ENCODE results near the gene R3HDM2. TPM values are rescaled to one million over a fixed set of nuclear protein-coding genes. Genes with fewer than 3 reads are reported as not detected.
"Not testable (repeated sequence)": the region's sequence is repeated elsewhere in the genome, so short reads cannot be mapped to it uniquely, and the experiment has no call there.

Gene R3HDM2
- total RNA-seq, 2 experiments from 2014 or later: 70.2 to 71.5 TPM

DNA sequence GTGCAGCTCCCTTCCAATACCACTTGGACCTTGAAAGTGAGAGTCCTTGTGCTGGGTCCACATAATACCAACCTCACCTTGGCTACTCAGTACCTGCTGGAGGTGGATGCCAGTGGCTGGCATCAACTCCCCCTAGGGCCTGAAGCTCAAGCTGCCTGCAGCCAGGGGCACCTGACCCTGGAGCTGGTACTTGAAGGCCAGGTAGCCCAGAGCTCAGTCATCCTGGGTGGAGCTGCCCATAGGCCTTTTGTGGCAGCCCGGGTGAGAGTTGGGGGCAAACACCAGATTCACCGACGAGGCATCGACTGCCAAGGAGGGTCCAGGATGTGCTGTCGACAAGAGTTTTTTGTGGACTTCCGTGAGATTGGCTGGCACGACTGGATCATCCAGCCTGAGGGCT lies 18.5 kb upstream of the R3HDM2 start:
- Mint-ChIP-seq H3K36me3 (ENCODE audit: low read depth) (no peaks in the 10 kb centered on the region), H3K27ac (no peak overlapping the region), H3K4me3 (no peak overlapping the region), H3K9me3 (no peaks in the 10 kb centered on the region), H3K27me3 (peaks cover 3% of the 10 kb centered on the region), H3K4me1 (peaks cover 8% of the 10 kb centered on the region)
- ChIA-PET CTCF (interaction anchor here (1.8 kb wide), 1 partner anchor 10 kb away, joined by 5 read pairs; no protein-coding TSS in a partner anchor), POLR2A (no interaction called here)
- no peak for DNase-seq

DNA sequence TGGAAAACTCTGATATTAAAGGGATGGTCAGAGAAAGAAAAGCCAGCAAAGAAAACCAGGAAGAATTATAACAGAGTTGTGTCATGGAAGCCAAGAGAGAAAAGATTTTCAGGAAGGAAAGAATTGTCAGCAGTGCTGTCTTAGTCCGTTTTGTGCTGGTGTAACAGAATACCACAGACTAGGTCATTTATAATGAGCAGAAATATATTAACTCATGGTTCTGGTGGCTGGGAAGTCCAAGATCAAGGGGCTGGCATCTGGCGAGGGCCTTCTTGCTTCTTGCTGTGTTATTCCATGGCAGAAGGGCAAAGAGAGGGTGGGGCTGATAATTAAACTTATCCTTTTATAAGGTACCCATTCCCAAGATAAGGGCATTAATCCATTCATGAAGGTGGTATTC lies 17.8 kb upstream of the R3HDM2 start:
- POLR2A ChIA-PET: no interaction called here
- Mint-ChIP-seq H3K9me3 (no peaks in the 10 kb centered on the region), H3K36me3 (ENCODE audit: low read depth) (no peaks in the 10 kb centered on the region), H3K4me1 (peaks cover 7% of the 10 kb centered on the region), H3K27ac (no peak overlapping the region), H3K27me3 (peaks cover 3% of the 10 kb centered on the region), H3K4me3 (no peak overlapping the region)
- CTCF ChIA-PET: interaction anchor here (1.8 kb wide), 1 partner anchor 10 kb away, joined by 5 read pairs; no protein-coding TSS in a partner anchor
- no peak for DNase-seq

GRCh38 chr12:57446292-57446960 lies 15.6 kb upstream of the R3HDM2 start:
- Mint-ChIP-seq H3K36me3 (ENCODE audit: low read depth) (no peaks in the 10 kb centered on the region), H3K27me3 (peaks cover 2% of the 10 kb centered on the region), H3K4me3 (no peak overlapping the region), H3K27ac (no peak overlapping the region), H3K9me3 (peaks cover 7% of the 10 kb centered on the region), H3K4me1 (peaks cover 3% of the 10 kb centered on the region)
- DNase-seq: no peak
- ChIA-PET CTCF (interaction anchor here (0.6 to 1.7 kb wide), 3 partner anchors 12 to 26 kb away, joined by 3 to 4 read pairs (median 3); partner anchors contain the start of gene GLI1), POLR2A (no interaction called here)

DNA sequence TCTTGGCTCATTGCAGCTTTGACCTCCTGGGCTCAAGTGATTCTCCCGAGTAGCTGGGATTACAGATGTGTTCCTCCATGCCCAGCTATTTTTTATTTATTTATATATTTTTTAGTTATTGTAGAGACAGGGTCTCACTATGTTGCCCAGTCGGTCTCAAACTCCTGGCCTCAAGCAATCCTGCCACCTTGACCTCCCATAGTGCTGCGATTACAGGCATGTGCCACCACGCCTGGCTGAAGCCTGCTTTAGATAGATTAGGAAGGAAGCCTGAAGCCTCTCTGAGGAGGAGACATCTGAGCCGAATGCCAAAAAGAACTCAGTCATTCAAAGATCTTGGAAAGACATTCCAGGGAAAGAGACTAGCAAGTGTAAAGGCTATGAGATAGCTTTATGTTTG lies 13.9 kb upstream of the R3HDM2 start:
- Mint-ChIP-seq H3K27ac (no peak overlapping the region), H3K36me3 (ENCODE audit: low read depth) (peaks cover 4% of the 10 kb centered on the region), H3K4me1 (peaks cover 3% of the 10 kb centered on the region), H3K9me3 (peaks cover 11% of the 10 kb centered on the region), H3K4me3 (no peak overlapping the region), H3K27me3 (peaks cover 6% of the 10 kb centered on the region)
- no peak for DNase-seq
- ChIA-PET POLR2A (interaction anchor here (1.0 kb wide), 1 partner anchor 15 kb away, joined by 5 read pairs; no protein-coding TSS in a partner anchor), CTCF (interaction anchor here (0.9 to 1.5 kb wide), 2 partner anchors 14 kb away, joined by 3 to 7 read pairs; no protein-coding TSS in a partner anchor)

DNA sequence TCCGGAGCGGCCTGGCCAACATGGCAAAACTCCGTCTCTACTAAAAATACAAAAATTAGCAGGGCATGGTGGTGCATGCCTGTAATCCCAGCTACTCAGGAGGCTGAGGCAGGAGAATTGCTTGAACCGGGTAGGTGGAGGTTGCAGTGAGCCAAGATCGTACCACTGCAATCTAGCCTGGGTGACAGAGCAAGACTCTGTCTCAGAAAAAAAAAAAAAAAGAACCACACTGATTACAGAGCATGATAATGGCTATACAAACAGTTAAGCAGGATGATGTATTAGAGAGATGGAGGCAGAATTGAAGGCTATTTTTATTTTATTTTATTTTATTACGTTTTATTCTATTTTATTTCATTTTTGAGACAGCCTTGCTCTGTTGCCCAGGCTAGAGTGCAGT lies 13.5 kb upstream of the R3HDM2 start:
- not testable (repeated sequence) for DNase-seq; H3K27ac Mint-ChIP-seq; H3K27me3 Mint-ChIP-seq; H3K36me3 Mint-ChIP-seq (ENCODE audit: low read depth); H3K4me3 Mint-ChIP-seq; H3K4me1 Mint-ChIP-seq
- ChIA-PET POLR2A (interaction anchor here (1.0 kb wide), 1 partner anchor 14 kb away, joined by 5 read pairs; no protein-coding TSS in a partner anchor), CTCF (interaction anchor here (1.5 kb wide), 1 partner anchor 14 kb away, joined by 7 read pairs; no protein-coding TSS in a partner anchor)
- peaks cover 11% of the 10 kb centered on the region for H3K9me3 Mint-ChIP-seq

DNA sequence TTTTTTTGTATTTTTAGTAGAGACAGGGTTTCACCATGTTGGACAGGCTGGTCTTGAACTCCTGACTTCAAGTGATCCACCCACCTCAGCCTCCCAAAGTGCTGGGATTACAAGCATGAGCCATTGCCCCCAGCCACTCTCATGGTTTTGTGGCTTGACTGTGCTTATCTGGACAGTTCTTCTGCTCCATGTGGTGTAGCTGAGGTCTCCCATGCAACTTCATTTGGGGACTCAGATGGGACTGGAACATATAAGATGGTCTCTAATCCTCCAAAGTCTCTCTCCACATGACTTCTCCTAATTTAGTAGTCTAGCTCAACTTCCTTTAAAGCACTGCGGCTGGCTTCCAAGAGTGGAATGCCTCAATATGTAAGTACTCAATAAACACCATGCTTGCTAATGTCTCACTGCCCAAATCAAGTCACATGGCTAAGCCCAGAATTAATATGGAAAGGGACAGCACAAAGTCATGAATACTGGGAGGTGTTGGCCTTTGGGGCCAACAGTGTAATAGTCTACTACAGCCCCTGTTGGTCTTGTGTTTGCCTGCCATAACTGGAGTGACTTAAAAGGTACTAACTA lies 11.1 kb upstream of the R3HDM2 start:
- Mint-ChIP-seq H3K4me1 (peaks cover 3% of the 10 kb centered on the region), H3K36me3 (ENCODE audit: low read depth) (peaks cover 4% of the 10 kb centered on the region), H3K9me3 (peaks cover 11% of the 10 kb centered on the region), H3K27me3 (peaks cover 11% of the 10 kb centered on the region), H3K4me3 (no peak overlapping the region), H3K27ac (no peak overlapping the region)
- CTCF ChIA-PET: interaction anchor here (0.9 to 3.1 kb wide), 3 partner anchors 11 to 17 kb away, joined by 5 to 13 read pairs (median 6); partner anchors contain the start of gene GLI1
- POLR2A ChIA-PET: no interaction called here
- no peak for DNase-seq

GRCh38 chr12:57441393-57441792 lies 10.6 kb upstream of the R3HDM2 start:
- H3K4me1 Mint-ChIP-seq; H3K4me3 Mint-ChIP-seq; DNase-seq; H3K36me3 Mint-ChIP-seq (ENCODE audit: low read depth); H3K27ac Mint-ChIP-seq; POLR2A ChIA-PET: not testable (repeated sequence)
- CTCF ChIA-PET: interaction anchor here (0.9 to 3.1 kb wide), 2 partner anchors 11 to 18 kb away, joined by 5 to 13 read pairs; partner anchors contain the start of gene GLI1
- Mint-ChIP-seq H3K27me3 (peaks cover 11% of the 10 kb centered on the region), H3K9me3 (peaks cover 11% of the 10 kb centered on the region)

DNA sequence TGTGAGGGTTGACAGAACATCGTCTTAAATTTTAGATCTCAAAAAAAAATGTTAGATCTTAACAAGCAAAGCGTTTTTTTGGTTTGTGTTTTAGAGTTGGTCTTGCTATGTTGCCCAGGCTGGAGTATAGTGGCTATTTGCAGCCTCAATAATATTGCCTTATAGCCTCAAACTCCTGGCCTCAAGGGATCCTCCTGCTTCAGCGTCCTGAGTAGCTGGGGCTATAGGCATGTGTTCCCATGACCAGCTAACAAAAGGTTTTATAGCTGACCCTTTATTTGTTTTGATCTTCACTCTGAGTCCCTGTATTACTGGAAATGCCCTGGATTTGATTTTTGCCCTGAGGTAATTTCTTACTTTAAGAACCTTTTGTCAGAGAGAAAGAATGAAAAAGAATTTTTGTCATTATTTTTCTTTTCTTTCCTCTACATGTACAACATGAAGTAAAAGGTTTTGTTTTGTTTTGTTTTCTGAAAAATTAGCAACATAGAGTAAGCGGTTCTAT lies 9.0 kb upstream of the R3HDM2 start:
- ChIA-PET POLR2A (no interaction called here), CTCF (interaction anchor here (3.1 kb wide), 1 partner anchor 13 kb away, joined by 13 read pairs; no protein-coding TSS in a partner anchor)
- no peak for DNase-seq
- Mint-ChIP-seq H3K4me1 (peaks cover 6% of the 10 kb centered on the region), H3K36me3 (ENCODE audit: low read depth) (peaks cover 4% of the 10 kb centered on the region), H3K9me3 (peaks cover 11% of the 10 kb centered on the region), H3K27ac (no peak overlapping the region), H3K27me3 (peaks cover 10% of the 10 kb centered on the region), H3K4me3 (no peak overlapping the region)

DNA sequence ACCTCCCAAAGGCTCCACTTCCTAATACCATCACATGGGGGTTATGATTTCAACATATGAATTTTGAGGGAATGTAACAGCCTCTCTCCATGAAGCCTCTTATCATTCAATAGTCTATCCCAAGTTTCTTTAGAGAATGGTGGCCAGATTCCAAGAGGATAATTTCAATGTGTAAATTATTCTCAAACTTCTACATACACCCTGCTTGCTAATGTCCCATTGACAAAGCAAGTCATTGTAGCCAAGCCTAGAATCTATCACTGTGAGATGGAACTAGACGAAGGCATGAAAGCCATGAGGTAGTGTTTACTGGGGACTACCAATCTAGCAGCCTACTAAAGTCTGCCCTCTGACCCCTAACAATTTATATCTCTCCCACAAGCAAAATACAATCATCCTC lies 7.6 kb upstream of the R3HDM2 start:
- H3K4me3 Mint-ChIP-seq: no peak overlapping the region
- H3K36me3 Mint-ChIP-seq (ENCODE audit: low read depth): peaks cover 4% of the 10 kb centered on the region
- peaks cover 11% of the 10 kb centered on the region for H3K9me3 Mint-ChIP-seq
- peaks cover 10% of the 10 kb centered on the region for H3K27me3 Mint-ChIP-seq
- H3K4me1 Mint-ChIP-seq: peaks cover 6% of the 10 kb centered on the region
- DNase-seq: no peak
- CTCF ChIA-PET: interaction anchor here (0.6 to 1.0 kb wide), 2 partner anchors 14 to 131 kb away, joined by 3 to 4 read pairs; no protein-coding TSS in a partner anchor
- POLR2A ChIA-PET: interaction anchor here (0.6 kb wide), 1 partner anchor 28 kb away, joined by 4 read pairs; no protein-coding TSS in a partner anchor
- no peak overlapping the region for H3K27ac Mint-ChIP-seq

DNA sequence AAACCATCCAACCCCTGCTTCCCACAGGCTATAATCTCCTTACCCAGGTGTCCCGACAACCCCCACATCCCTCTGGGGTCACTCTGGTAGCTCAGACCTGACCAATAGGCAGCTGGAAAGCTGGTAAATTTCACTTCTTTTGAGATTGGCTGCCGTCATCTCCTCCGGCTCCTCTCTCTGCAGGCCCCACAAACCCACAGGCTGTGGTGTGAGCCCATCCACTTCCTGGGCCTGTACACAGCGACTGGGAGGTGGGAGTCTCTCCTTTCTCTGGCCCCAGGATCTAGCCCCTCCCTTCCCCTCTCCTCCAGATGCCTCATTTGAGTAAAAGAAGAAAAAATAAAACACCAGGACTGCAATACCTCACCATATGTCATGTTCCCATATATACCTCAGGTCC lies 4.5 kb upstream of the R3HDM2 start:
- Mint-ChIP-seq H3K4me1 (peaks cover 17% of the 10 kb centered on the region), H3K27me3 (peaks cover 5% of the 10 kb centered on the region), H3K27ac (peak overlapping the region; percentile 63), H3K4me3 (peak overlapping the region; percentile 30), H3K36me3 (ENCODE audit: low read depth) (no peaks in the 10 kb centered on the region), H3K9me3 (no peaks in the 10 kb centered on the region)
- peak; percentile 39 for DNase-seq
- ChIA-PET POLR2A (interaction anchor here (1.4 kb wide), 1 partner anchor 710 kb away, joined by 4 read pairs; the partner anchor contains the start of gene NACA), CTCF (interaction anchor here (1.0 to 1.9 kb wide), 5 partner anchors 18 to 192 kb away, joined by 3 to 12 read pairs (median 3); partner anchors contain the start of genes ARHGAP9, DCTN2 and INHBE)

DNA sequence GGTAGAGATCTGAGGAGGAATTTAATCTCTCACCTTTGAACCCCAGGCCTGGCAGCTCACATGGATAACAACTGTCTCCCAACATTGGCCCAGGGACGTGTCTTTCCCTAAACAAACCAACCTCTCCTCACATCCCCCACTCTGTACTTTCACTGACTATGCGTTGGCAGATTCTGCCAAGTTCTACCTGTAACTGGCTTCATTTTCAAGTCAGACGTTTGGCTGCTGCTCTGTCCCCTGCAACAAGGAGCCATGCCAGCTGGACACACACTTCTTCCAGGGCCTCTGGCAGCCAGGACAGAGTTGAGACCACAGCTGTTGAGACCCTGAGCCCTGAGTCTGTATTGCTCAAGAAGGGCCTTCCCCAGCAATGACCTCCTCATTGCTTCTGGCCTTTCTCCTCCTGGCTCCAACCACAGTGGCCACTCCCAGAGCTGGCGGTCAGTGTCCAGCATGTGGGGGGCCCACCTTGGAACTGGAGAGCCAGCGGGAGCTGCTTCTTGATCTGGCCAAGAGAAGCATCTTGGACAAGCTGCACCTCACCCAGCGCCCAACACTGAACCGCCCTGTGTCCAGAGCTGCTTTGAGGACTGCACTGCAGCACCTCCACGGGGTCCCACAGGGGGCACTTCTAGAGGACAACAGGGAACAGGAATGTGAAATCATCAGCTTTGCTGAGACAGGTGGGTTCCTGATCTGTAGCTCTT lies 3.8 kb upstream of the R3HDM2 start, which contains the start of gene INHBC:
TSS of gene INHBC (plus strand) at position 268 of the 707 bp plus-strand sequence. CDS start at position 371, 103 bp downstream.
- DNase-seq: no peak
- peak within 1 kb of the TSS; percentile 30 for H3K4me3 Mint-ChIP-seq
- H3K27ac Mint-ChIP-seq: peak within 1 kb of the TSS; percentile 63
- no peaks in the 10 kb centered on the region for H3K9me3 Mint-ChIP-seq
- CTCF ChIA-PET: interaction anchor here (1.0 to 3.5 kb wide), 6 partner anchors 19 to 191 kb away, joined by 3 to 17 read pairs (median 4); partner anchors contain the start of genes ARHGAP9, DCTN2, GLI1 and INHBE
- POLR2A ChIA-PET: interaction anchor here (1.4 kb wide), 1 partner anchor 709 kb away, joined by 4 read pairs; the partner anchor contains the start of gene NACA
- peaks cover 5% of the 10 kb centered on the region for H3K27me3 Mint-ChIP-seq
- H3K4me1 Mint-ChIP-seq: peaks cover 22% of the 10 kb centered on the region
- peaks cover 4% of the 10 kb centered on the region for H3K36me3 Mint-ChIP-seq (ENCODE audit: low read depth)

- Mint-ChIP-seq H3K4me1 (peaks cover 31% of the 10 kb centered on the region), H3K27me3 (peaks cover under 1% of the 10 kb centered on the region), H3K4me3 (no peak overlapping the region), H3K36me3 (ENCODE audit: low read depth) (peaks cover 4% of the 10 kb centered on the region), H3K9me3 (no peaks in the 10 kb centered on the region), H3K27ac (no peak overlapping the region)
- DNase-seq: no peak
- ChIA-PET CTCF (interaction anchor here (1.0 to 3.5 kb wide), 4 partner anchors 15 to 125 kb away, joined by 3 to 17 read pairs (median 5); partner anchors contain the start of genes GLI1 and INHBE), POLR2A (no interaction called here)
These were observed 2.5 kb upstream of the R3HDM2 start for GRCh38 chr12:57433370-57433769.
